ENCODE data around the gene OR52D1. TPM values are rescaled to one million over a fixed set of nuclear protein-coding genes. Genes with fewer than 3 reads are reported as not detected.

OR52D1 gene
- total and polyA plus RNA-seq, 9 of the 15 experiments (the other 6 are each of a cell fraction or from before 2014, with no cell fraction given), result 0.14 to 1.3 (median 0.97) TPM; not detected in 6

DNA sequence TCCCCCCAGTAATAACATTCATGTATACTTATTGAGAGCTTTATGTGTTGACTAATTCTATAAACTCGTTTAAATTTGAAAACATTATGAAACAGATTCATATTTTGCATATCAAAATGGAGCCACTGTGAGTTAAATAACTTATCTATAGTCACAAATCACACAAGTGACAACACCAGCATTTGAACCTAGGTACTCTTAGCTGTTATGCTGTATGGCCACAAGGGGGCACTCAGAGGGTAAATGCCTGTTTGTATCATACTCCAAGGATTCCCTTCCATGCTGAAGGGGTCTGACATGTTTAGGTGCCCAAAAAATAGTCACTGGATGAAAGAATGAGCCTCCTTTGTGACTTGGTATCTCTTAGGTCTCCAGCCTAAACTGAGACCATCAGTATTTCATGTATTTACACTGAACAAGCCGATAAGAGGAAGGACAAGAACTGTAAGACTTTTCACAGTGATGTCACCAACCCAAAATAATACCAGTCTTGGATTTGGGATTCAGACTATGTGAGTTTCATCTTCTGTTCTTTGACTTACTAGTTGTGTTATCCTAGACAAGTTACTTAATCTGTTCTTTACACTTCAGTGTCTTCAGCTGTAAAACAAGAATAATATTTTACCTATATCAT is 12.2 kb upstream of the OR52D1 start (continued):
- TF ChIP-seq ZNF696 (CRISPR knock-in tag; conservative IDR thresholded peaks at IDR 0.05), result no peak
- peak; percentile 58 for TF ChIP-seq SMC3 (conservative IDR thresholded peaks at IDR 0.05; ENCODE audit: insufficient read depth, low read depth, low read length)
- TF ChIP-seq MAZ (CRISPR knock-in tag; conservative IDR thresholded peaks at IDR 0.05 in 1 of 2, IDR thresholded peaks at IDR 0.05 in 1 of 2), result no peak
- no peak for TF ChIP-seq SAP30 (IDR thresholded peaks at IDR 0.05; ENCODE audit: borderline replicate concordance, insufficient read depth, low read depth, low read length, poor library complexity, severe bottlenecking)
- no peak for TF ChIP-seq L3MBTL2 (IDR thresholded peaks at IDR 0.05)
- no peak for TF ChIP-seq KAT7 (CRISPR knock-in tag; IDR thresholded peaks at IDR 0.05; ENCODE audit: borderline replicate concordance)
- TF ChIP-seq, protein P1, sequence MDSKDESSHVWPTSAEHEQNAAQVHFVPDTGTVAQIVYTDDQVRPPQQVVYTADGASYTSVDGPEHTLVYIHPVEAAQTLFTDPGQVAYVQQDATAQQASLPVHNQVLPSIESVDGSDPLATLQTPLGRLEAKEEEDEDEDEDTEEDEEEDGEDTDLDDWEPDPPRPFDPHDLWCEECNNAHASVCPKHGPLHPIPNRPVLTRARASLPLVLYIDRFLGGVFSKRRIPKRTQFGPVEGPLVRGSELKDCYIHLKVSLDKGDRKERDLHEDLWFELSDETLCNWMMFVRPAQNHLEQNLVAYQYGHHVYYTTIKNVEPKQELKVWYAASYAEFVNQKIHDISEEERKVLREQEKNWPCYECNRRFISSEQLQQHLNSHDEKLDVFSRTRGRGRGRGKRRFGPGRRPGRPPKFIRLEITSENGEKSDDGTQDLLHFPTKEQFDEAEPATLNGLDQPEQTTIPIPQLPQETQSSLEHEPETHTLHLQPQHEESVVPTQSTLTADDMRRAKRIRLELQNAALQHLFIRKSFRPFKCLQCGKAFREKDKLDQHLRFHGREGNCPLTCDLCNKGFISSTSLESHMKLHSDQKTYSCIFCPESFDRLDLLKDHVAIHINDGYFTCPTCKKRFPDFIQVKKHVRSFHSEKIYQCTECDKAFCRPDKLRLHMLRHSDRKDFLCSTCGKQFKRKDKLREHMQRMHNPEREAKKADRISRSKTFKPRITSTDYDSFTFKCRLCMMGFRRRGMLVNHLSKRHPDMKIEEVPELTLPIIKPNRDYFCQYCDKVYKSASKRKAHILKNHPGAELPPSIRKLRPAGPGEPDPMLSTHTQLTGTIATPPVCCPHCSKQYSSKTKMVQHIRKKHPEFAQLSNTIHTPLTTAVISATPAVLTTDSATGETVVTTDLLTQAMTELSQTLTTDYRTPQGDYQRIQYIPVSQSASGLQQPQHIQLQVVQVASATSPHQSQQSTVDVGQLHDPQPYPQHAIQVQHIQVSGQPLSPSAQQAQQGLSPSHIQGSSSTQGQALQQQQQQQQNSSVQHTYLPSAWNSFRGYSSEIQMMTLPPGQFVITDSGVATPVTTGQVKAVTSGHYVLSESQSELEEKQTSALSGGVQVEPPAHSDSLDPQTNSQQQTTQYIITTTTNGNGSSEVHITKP (IDR thresholded peaks at IDR 0.05; ENCODE audit: partially characterized antibody), result no peak
- TF ChIP-seq, protein P2, sequence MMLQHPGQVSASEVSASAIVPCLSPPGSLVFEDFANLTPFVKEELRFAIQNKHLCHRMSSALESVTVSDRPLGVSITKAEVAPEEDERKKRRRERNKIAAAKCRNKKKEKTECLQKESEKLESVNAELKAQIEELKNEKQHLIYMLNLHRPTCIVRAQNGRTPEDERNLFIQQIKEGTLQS (IDR thresholded peaks at IDR 0.05), result peak; percentile 62
- TF ChIP-seq, protein P2 (CRISPR knock-in tag; conservative IDR thresholded peaks at IDR 0.05), result 0 out of 2 replicates have a peak, but pooled peaks have one; percentile 51
- TF ChIP-seq ATF7 (IDR thresholded peaks at IDR 0.05), result peak; percentile 48; the same call in 1 of the 2 replicates
- no peak for TF ChIP-seq TBP (optimal IDR thresholded peaks at IDR 0.05; ENCODE audit: low read depth, low read length)
- no peak for TF ChIP-seq HOXB6 (CRISPR knock-in tag; IDR thresholded peaks at IDR 0.05; ENCODE audit: borderline replicate concordance)
- TF ChIP-seq, protein P3, sequence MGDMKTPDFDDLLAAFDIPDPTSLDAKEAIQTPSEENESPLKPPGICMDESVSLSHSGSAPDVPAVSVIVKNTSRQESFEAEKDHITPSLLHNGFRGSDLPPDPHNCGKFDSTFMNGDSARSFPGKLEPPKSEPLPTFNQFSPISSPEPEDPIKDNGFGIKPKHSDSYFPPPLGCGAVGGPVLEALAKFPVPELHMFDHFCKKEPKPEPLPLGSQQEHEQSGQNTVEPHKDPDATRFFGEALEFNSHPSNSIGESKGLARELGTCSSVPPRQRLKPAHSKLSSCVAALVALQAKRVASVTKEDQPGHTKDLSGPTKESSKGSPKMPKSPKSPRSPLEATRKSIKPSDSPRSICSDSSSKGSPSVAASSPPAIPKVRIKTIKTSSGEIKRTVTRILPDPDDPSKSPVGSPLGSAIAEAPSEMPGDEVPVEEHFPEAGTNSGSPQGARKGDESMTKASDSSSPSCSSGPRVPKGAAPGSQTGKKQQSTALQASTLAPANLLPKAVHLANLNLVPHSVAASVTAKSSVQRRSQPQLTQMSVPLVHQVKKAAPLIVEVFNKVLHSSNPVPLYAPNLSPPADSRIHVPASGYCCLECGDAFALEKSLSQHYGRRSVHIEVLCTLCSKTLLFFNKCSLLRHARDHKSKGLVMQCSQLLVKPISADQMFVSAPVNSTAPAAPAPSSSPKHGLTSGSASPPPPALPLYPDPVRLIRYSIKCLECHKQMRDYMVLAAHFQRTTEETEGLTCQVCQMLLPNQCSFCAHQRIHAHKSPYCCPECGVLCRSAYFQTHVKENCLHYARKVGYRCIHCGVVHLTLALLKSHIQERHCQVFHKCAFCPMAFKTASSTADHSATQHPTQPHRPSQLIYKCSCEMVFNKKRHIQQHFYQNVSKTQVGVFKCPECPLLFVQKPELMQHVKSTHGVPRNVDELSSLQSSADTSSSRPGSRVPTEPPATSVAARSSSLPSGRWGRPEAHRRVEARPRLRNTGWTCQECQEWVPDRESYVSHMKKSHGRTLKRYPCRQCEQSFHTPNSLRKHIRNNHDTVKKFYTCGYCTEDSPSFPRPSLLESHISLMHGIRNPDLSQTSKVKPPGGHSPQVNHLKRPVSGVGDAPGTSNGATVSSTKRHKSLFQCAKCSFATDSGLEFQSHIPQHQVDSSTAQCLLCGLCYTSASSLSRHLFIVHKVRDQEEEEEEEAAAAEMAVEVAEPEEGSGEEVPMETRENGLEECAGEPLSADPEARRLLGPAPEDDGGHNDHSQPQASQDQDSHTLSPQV (IDR thresholded peaks at IDR 0.05), result 0 out of 2 replicates have a peak, but pooled peaks have one; percentile 24
- TF ChIP-seq GATA2 (CRISPR knock-in tag; IDR thresholded peaks at IDR 0.05), result no peak
- TF ChIP-seq FOXK2 (conservative IDR thresholded peaks at IDR 0.05 in 1 of 2, IDR thresholded peaks at IDR 0.05 in 1 of 2; ENCODE audit: low read depth in 2 of 2), result 0 out of 4 replicates have a peak, but pooled peaks of 1 of the 2 experiments have one; percentile 18

Measured in K562 (cell line).